ENCODE results near the gene ACSS3.

The ACSS3 gene

DNA sequence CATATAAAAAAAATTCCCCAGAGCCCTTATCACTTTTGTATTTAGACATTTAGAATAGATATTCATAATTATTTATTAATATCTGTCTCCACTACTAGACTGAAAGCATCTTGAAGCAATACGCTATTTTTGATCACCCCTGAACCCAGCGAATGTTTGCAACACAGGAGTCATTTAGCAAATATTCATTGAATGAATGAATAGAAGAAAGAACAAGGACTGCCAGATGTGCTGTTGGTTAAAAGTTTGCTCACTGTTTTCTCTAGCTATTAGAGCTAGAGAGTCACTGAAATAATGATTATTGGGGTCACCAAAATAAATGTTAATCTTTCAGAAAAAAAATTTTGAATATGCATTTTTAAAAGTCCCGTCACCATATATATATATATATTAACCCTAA lies 174.3 kb downstream of the ACSS3 start:
- TF ChIP-seq, protein P1, sequence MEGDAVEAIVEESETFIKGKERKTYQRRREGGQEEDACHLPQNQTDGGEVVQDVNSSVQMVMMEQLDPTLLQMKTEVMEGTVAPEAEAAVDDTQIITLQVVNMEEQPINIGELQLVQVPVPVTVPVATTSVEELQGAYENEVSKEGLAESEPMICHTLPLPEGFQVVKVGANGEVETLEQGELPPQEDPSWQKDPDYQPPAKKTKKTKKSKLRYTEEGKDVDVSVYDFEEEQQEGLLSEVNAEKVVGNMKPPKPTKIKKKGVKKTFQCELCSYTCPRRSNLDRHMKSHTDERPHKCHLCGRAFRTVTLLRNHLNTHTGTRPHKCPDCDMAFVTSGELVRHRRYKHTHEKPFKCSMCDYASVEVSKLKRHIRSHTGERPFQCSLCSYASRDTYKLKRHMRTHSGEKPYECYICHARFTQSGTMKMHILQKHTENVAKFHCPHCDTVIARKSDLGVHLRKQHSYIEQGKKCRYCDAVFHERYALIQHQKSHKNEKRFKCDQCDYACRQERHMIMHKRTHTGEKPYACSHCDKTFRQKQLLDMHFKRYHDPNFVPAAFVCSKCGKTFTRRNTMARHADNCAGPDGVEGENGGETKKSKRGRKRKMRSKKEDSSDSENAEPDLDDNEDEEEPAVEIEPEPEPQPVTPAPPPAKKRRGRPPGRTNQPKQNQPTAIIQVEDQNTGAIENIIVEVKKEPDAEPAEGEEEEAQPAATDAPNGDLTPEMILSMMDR (IDR thresholded peaks at IDR 0.05), result no peak

DNA sequence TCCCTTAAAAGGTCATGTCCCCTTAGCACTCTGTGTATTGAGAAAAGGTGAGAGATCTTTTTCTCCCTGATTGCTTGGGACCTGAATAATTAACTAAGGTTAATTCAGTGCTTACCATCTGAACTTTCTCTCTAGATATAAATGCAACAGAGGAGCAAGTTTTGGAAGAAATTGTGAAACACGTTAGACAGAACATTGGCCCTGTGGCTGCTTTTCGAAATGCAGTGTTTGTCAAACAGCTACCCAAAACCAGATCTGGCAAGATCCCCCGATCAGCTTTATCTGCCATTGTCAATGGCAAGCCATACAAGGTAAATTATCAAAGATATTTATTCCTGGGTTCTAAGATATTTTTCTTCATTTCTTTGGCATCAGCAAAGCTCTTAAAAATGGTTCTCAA lies 175.5 kb downstream of the ACSS3 start:
- TF ChIP-seq, protein P1 (IDR thresholded peaks at IDR 0.05), result no peak

DNA sequence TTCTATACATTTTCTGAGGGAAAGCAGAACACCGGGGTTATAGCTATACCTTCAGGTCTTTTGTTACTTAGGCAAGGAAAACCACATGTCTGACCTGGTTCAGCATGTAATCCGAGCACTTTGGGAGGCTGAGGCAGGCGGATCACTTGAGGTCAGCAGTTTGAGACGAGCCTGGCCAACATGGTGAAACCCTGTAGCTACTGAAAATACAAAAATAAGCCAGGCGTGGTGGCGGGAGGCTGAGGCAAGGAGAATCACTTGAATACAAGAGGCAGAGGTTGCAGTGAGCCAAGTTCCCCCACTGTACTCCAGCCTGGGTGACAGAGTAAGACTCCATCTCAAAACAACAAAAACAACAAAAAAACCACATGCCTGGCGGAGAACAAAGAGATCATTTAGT lies 177.6 kb downstream of the ACSS3 start:
- TF ChIP-seq, protein P1 (IDR thresholded peaks at IDR 0.05), result no peak

DNA sequence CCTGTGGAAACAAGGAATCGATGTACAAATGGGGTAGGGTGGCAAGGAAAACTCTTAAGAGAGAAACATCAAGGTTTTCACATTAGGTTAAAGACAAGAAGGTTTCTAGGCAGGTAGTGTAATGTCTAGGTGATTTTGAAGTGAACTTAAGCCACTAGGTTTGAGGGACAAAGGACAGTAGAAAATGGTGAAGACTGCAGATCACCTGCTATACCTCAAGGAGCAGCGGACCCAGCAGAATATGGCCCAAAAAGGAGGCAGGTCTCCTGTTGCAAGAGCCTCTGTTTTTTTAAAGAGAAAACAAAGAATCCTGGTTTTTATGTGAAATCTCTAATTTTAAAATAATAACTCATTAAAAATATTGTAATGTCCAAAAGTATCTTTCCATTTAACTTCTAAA lies 178.1 kb downstream of the ACSS3 start:
- TF ChIP-seq, protein P1 (IDR thresholded peaks at IDR 0.05), result no peak

DNA sequence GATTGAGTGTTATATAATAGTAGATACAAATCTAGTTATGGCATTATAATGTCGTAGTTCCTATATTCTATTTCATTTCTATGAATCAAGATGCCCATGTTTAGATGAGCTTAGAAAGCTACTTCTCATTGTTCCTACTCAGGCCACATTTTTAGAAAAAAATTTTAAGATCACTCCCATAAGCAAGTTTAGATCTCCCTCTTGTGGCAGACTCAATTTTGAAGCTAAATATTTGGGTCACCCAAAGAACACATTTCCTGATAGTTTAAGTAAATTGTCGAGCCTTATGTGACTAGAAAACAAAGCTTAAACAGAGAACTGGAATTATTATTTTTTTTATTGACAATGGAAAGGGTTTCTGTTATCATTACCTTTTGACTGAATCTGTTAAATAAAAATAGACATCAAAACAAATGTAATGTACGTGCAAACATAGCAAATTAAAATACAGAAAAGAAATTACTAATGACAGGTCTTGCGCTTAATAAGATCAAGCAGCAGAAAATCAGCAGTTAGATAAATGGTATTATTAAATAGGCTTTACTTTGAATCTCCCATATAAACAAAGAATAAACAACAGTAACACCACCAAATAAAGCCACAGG lies 180.2 kb downstream of the ACSS3 start:
- TF ChIP-seq, protein P1 (IDR thresholded peaks at IDR 0.05), result peak; percentile 64

DNA sequence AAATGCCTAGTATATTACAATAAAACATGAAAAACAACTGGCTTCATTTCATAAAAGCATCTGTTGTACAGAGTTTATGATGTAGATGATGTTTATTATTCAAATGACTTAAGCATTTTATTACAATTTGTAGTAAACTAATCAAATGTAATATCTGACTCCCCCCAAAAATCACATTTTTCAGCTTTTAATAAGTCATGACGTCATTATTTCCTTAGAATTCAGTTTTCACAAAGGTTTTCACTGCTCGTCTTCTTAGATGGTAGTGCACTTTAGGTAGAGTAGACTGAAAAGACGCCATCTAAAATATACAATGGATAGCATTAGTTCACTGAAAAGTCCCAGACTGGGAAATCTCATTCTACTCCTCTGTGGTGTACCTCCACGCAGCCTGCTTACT lies 181.5 kb downstream of the ACSS3 start:
- TF ChIP-seq, protein P1 (IDR thresholded peaks at IDR 0.05), result no peak

DNA sequence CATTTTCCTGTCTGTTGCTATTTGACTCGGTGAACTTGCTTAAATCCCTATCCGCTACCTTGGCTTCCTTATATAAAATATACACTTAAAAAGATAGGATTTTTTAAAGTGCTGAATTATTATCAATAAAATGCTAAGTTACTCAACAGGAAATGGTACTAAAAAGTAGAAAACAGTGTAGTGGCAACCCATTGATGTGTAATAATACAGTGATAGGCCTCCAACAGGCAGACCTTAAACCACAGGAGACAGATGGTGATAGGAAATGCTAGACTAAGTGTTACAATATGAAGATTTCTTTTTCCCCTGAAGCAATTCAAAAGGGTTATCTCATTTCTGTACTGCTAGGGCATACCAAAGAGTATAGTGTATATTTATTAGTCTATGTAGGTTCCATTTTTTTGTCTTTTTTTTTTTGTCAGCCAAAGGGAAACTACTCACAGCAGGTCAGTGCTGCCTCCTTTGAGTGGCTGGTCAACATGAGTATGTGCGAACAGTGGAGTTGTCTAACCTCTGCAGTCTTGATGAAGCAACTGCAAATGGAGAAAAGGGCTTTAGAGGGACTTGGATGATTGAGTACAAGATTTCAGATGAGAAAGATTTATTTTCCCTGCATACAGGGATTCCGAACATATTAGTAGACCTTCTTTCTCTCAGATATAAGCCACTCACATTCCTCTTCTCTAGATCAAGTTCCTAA lies 183.8 kb downstream of the ACSS3 start:
- TF ChIP-seq, protein P1 (IDR thresholded peaks at IDR 0.05), result no peak

Data from LNCAP (cell line).